Esophagus (tissue), 2 donors: ENCODE data around the gene PTK7. TPM values are rescaled to one million over a fixed set of nuclear protein-coding genes. Genes with fewer than 3 reads are reported as not detected.

Experiments
- H3K27ac ChIP-seq, 2 donors: one replicate each; pipeline ENCODE4 v1.5.1; 2013; ENCODE audit warnings: low read depth in 2 of 2, mild to moderate bottlenecking in 2 of 2, inconsistent platforms in 1 of 2, low read length in 1 of 2, moderate library complexity in 1 of 2
- H3K27me3 ChIP-seq, 2 donors: one replicate each; pipeline ENCODE4 v1.6.1; 2013; ENCODE audit warnings: low read length in 2 of 2, control low read depth in 1 of 2, mild to moderate bottlenecking in 1 of 2; ENCODE audit not compliant: insufficient read depth in 2 of 2, control insufficient read depth in 1 of 2
- H3K36me3 ChIP-seq, 2 donors: one replicate each; pipeline ENCODE4 v1.6.1; 2013; ENCODE audit warnings: low read length in 1 of 2; ENCODE audit not compliant: control insufficient read depth in 2 of 2, insufficient read depth in 2 of 2
- H3K4me1 ChIP-seq, 2 donors: one replicate each; pipeline ENCODE4 v1.6.1; 2013; ENCODE audit warnings: low read length in 1 of 2; ENCODE audit not compliant: control insufficient read depth in 2 of 2, insufficient read depth in 2 of 2
- H3K4me3 ChIP-seq, 2 donors: one replicate each; pipeline ENCODE4 v1.5.1; 2013; ENCODE audit warnings: low read length in 2 of 2, mild to moderate bottlenecking in 2 of 2, low read depth in 1 of 2, moderate library complexity in 1 of 2
- H3K9me3 ChIP-seq, 2 donors: one replicate each; pipeline ENCODE4 v1.6.1; 2013; ENCODE audit warnings: mild to moderate bottlenecking in 2 of 2, low read depth in 1 of 2, low read length in 1 of 2, moderate library complexity in 1 of 2; ENCODE audit not compliant: control insufficient read depth in 2 of 2, insufficient read depth in 1 of 2
- WGBS, 2 donors: extraction: QIAGEN DNeasy Blood & Tissue Kit; methylation state at CpG; one replicate each; pipeline ENCODE4 v1.1.7; 2013; 5-methylcytosine and 5-hydroxymethylcytosine counted together
- polyA plus RNA-seq, 2 donors: library from polyadenylated mRNA; stranded (reverse); fragments of 200-250 nt; gene quantifications; one replicate each; pipeline ENCODE4 v1.2.3, GENCODE V29; 2013
- donor health status: healthy with polysubstance abuse.
- donor health status: Bipolar disorder and iron deficiency.

The PTK7 gene
- polyA plus RNA-seq, 2 donors = 25.8 to 39.7 TPM

GRCh38 chr6:43204271-43205105 lies 128.4 kb downstream of the PTK7 start:
- Histone ChIP-seq H3K4me3 (no peak overlapping the region), H3K27me3 (no peaks in the 10 kb centered on the region), H3K4me1 (no peaks in the 10 kb centered on the region), H3K9me3 (no peaks in the 10 kb centered on the region), H3K36me3 (peaks cover 10 to 35% of the 10 kb centered on the region in 2 donors), H3K27ac (no peak overlapping the region)
- 93 to 95% methylated on average over 23 of the region's 23 CpGs for WGBS, 2 donors

GRCh38 chr6:43205849-43206248 lies 129.7 kb downstream of the PTK7 start:
- H3K4me3 ChIP-seq = no peak overlapping the region
- peaks cover 7 to 24% of the 10 kb centered on the region in 2 donors for H3K36me3 ChIP-seq
- WGBS, 2 donors = 95 to 96% methylated on average over 10 of the region's 10 CpGs

GRCh38 chr6:43207286-43207685 lies 131.2 kb downstream of the PTK7 start:
- Histone ChIP-seq H3K4me3 (no peak overlapping the region), H3K9me3 (no peaks in the 10 kb centered on the region), H3K36me3 (peaks cover 4 to 24% of the 10 kb centered on the region in 2 donors), H3K27ac (no peak overlapping the region), H3K27me3 (no peaks in the 10 kb centered on the region), H3K4me1 (no peaks in the 10 kb centered on the region)
- 86 to 90% methylated on average over 2 of the region's 2 CpGs for WGBS, 2 donors

More at GRCh38 chr6:43205849-43206248, 129.7 kb downstream of the PTK7 start:
- H3K27ac ChIP-seq = no peak overlapping the region
- H3K4me1 ChIP-seq = no peaks in the 10 kb centered on the region
- H3K9me3 ChIP-seq = no peaks in the 10 kb centered on the region
- H3K27me3 ChIP-seq = no peaks in the 10 kb centered on the region

Other genes with a start within 250 kb of the PTK7 start
- gene RPL7L1, start 196.7 kb upstream of the PTK7 start, polyA plus RNA-seq = 10 to 100 TPM; 32.7 to 39.4 TPM
- not detected for gene PTCRA, start 160.3 kb upstream of the PTK7 start, polyA plus RNA-seq
- 10 to 100 TPM; 14.2 to 15.1 TPM for gene CNPY3, start 146.8 kb upstream of the PTK7 start, polyA plus RNA-seq
- under 1 TPM; 0.18 to 0.67 TPM for gene GNMT, start 115.6 kb upstream of the PTK7 start, polyA plus RNA-seq
- gene PEX6, start 97.1 kb upstream of the PTK7 start, polyA plus RNA-seq = 10 to 100 TPM; 13.1 to 13.7 TPM
- gene PPP2R5D, start 91.7 kb upstream of the PTK7 start, polyA plus RNA-seq = 10 to 100 TPM; 16.7 to 17.4 TPM
- gene MEA1, start 62.4 kb upstream of the PTK7 start, polyA plus RNA-seq = 10 to 100 TPM; 83.0 to 95.6 TPM
- gene KLHDC3, start 62.1 kb upstream of the PTK7 start, polyA plus RNA-seq = 10 to 100 TPM; 39.3 to 40.9 TPM
- 10 to 100 TPM; 18.4 to 40.3 TPM for gene RRP36, start 54.7 kb upstream of the PTK7 start, polyA plus RNA-seq
- 1 to 10 TPM; 5.1 to 5.5 TPM for gene CUL7, start 22.5 kb upstream of the PTK7 start, polyA plus RNA-seq
- 10 to 100 TPM; 48.9 to 54.6 TPM for gene MRPL2, start 16.9 kb upstream of the PTK7 start, polyA plus RNA-seq
- 10 to 100 TPM in 1 of 2 donors, 1 to 10 TPM in 1; 8.4 to 15.3 TPM for gene KLC4, start 16.7 kb upstream of the PTK7 start, polyA plus RNA-seq
- gene SRF, start 95.0 kb downstream of the PTK7 start, polyA plus RNA-seq = 10 to 100 TPM; 17.1 to 23.7 TPM
- gene CUL9, start 105.9 kb downstream of the PTK7 start, polyA plus RNA-seq = 10 to 100 TPM; 26.6 to 64.9 TPM
- gene DNPH1, start 153.2 kb downstream of the PTK7 start, polyA plus RNA-seq = 100 to 1,000 TPM in 1 of 2 donors, 10 to 100 TPM in 1; 62.3 to 115 TPM
- gene TTBK1, start 167.2 kb downstream of the PTK7 start, polyA plus RNA-seq = under 1 TPM; 0.02 TPM
- not detected for gene SLC22A7, start 221.9 kb downstream of the PTK7 start, polyA plus RNA-seq
- gene CRIP3, start 232.5 kb downstream of the PTK7 start, polyA plus RNA-seq = 1 to 10 TPM in 1 of 2 donors, under 1 TPM in 1; 0.40 to 1.2 TPM